Measurements from ENCODE around the gene ZNHIT1. TPM values are rescaled to one million over a fixed set of nuclear protein-coding genes. Genes with fewer than 3 reads are reported as not detected.

ZNHIT1 gene
- total RNA-seq, 1 donor from 2014 or later = 66.9 TPM

GRCh38 chr7:101180130-101180755 lies 37.7 kb upstream of the ZNHIT1 start, which contains the start of gene NAT16:
Gene NAT16 (minus strand): TSS chr7:101180293. CDS start chr7:101174807, 5,486 bp downstream.
- FAIRE-seq (no peak), DNase-seq (ENCODE audit: low read depth) (no peak)
- Histone ChIP-seq H3K36me3 (ENCODE audit: control insufficient read depth, insufficient read depth, low read length) (no peaks in the 10 kb centered on the region), H3K27me3 (ENCODE audit: control insufficient read depth, insufficient read depth, low read length) (peaks cover 30% of the 10 kb centered on the region), H3K4me3 (ENCODE audit: low read depth, low read length) (no peak within 1 kb of the TSS)
- TF ChIP-seq, protein P1, sequence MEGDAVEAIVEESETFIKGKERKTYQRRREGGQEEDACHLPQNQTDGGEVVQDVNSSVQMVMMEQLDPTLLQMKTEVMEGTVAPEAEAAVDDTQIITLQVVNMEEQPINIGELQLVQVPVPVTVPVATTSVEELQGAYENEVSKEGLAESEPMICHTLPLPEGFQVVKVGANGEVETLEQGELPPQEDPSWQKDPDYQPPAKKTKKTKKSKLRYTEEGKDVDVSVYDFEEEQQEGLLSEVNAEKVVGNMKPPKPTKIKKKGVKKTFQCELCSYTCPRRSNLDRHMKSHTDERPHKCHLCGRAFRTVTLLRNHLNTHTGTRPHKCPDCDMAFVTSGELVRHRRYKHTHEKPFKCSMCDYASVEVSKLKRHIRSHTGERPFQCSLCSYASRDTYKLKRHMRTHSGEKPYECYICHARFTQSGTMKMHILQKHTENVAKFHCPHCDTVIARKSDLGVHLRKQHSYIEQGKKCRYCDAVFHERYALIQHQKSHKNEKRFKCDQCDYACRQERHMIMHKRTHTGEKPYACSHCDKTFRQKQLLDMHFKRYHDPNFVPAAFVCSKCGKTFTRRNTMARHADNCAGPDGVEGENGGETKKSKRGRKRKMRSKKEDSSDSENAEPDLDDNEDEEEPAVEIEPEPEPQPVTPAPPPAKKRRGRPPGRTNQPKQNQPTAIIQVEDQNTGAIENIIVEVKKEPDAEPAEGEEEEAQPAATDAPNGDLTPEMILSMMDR (IDR thresholded peaks at IDR 0.05; ENCODE audit: insufficient read depth, low read length, severe bottlenecking) = no peak

DNA sequence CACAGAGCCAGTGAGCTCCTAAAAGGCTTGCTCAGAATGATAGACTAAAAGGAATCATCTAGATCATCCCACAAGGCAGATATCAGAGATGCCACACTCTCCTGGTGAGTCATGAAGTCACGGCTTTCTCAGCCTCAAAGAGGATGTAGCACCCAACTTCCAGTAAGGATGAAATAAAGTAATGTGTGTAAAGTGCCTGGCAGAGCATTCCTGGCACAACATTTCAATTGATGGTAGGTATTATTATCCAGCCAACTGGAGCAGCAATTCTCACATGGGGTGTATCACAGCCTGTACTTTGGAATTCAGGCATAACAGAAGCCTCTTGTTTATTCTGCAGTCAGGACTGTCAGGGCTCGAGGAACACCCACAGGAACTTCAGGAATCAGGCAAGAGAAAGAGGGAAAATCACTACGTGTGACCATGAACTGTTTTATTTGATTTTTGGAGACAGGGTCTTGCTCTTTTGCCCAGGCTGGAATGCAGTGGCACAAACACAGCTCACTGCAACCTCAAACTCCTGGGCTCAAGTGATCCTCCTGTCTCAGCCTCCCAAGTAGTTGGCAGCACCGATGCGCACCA lies 32.6 kb upstream of the ZNHIT1 start:
- DNase-seq (ENCODE audit: low read depth) = peak; percentile 28
- Histone ChIP-seq H3K36me3 (ENCODE audit: control insufficient read depth, insufficient read depth, low read length) (no peaks in the 10 kb centered on the region), H3K27me3 (ENCODE audit: control insufficient read depth, insufficient read depth, low read length) (peaks cover 6% of the 10 kb centered on the region), H3K4me3 (ENCODE audit: low read depth, low read length) (no peak overlapping the region)
- TF ChIP-seq, protein P1 (IDR thresholded peaks at IDR 0.05; ENCODE audit: insufficient read depth, low read length, severe bottlenecking) = no peak
- no peak for FAIRE-seq

- H3K36me3 ChIP-seq (ENCODE audit: control insufficient read depth, insufficient read depth, low read length) = no peaks in the 10 kb centered on the region
- H3K4me3 ChIP-seq (ENCODE audit: low read depth, low read length) = no peak overlapping the region
- DNase-seq (ENCODE audit: low read depth) (no peak), FAIRE-seq (no peak)
- no peaks in the 10 kb centered on the region for H3K27me3 ChIP-seq (ENCODE audit: control insufficient read depth, insufficient read depth, low read length)
- TF ChIP-seq, protein P1 (IDR thresholded peaks at IDR 0.05; ENCODE audit: insufficient read depth, low read length, severe bottlenecking) = no peak
These were observed 31.8 kb upstream of the ZNHIT1 start for GRCh38 chr7:101186194-101186593.

GRCh38 chr7:101186844-101187428 lies 31.0 kb upstream of the ZNHIT1 start:
- Histone ChIP-seq H3K4me3 (ENCODE audit: low read depth, low read length) (no peak overlapping the region), H3K36me3 (ENCODE audit: control insufficient read depth, insufficient read depth, low read length) (no peaks in the 10 kb centered on the region), H3K27me3 (ENCODE audit: control insufficient read depth, insufficient read depth, low read length) (no peaks in the 10 kb centered on the region)
- FAIRE-seq (no peak), DNase-seq (ENCODE audit: low read depth) (no peak)
- TF ChIP-seq, protein P1 (IDR thresholded peaks at IDR 0.05; ENCODE audit: insufficient read depth, low read length, severe bottlenecking) = no peak

DNA sequence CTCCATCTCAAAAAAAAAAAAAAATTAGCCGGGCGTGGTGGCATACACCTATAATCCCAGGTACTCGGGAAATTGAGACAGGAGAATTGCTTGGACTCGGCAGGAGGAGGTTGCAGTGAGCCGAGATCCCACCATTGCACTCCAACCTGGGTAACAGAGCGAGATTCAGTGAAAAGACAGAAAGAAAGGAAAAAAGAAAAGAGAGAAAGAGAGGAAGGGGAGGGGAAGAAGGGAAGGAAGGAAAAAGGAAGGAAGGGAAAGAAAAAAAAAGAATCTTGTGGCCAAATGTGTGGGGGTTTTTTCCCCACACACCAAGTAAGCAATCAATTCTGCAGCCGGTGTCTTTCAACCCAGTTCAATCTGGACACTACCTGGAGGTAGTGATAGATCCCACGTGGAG lies 28.9 kb upstream of the ZNHIT1 start:
- Histone ChIP-seq H3K36me3 (ENCODE audit: control insufficient read depth, insufficient read depth, low read length) (no peaks in the 10 kb centered on the region), H3K27me3 (ENCODE audit: control insufficient read depth, insufficient read depth, low read length) (no peaks in the 10 kb centered on the region), H3K4me3 (ENCODE audit: low read depth, low read length) (no peak overlapping the region)
- FAIRE-seq (no peak), DNase-seq (ENCODE audit: low read depth) (no peak)
- TF ChIP-seq, protein P1 (IDR thresholded peaks at IDR 0.05; ENCODE audit: insufficient read depth, low read length, severe bottlenecking) = no peak

All from bronchial epithelial cell (primary cell).